NCI-H1436 (cell line): ENCODE data around the gene PLEKHA4.
A peak's percentile ranks its signal among the peaks of the same experiment; 100 is the strongest.

Experiments
- DNase-seq: peaks from one replicate; lab custom pipeline; 2025; lab: John Stamatoyannopoulos, UW

PLEKHA4 gene

GRCh38 chr19:48826606-48827020 is 41.8 kb downstream of the PLEKHA4 start:
- no peak for DNase-seq

GRCh38 chr19:48822514-48822913 is 45.9 kb downstream of the PLEKHA4 start:
- DNase-seq = no peak

GRCh38 chr19:48821633-48822032 is 46.8 kb downstream of the PLEKHA4 start:
- no peak for DNase-seq

GRCh38 chr19:48819366-48819816 is 49.0 kb downstream of the PLEKHA4 start:
- DNase-seq = no peak

GRCh38 chr19:48818234-48818820 is 50.1 kb downstream of the PLEKHA4 start:
- peak; percentile 84 for DNase-seq

- DNase-seq = no peak
Observed at GRCh38 chr19:48817585-48818124, 50.8 kb downstream of the PLEKHA4 start.

- DNase-seq = peak; percentile 58
Observed at GRCh38 chr19:48815870-48816501, 52.4 kb downstream of the PLEKHA4 start.

GRCh38 chr19:48814895-48815294 is 53.5 kb downstream of the PLEKHA4 start:
- DNase-seq = no peak

- no peak for DNase-seq
Observed at GRCh38 chr19:48813123-48813913, 55.1 kb downstream of the PLEKHA4 start.

GRCh38 chr19:48812094-48812929 is 56.1 kb downstream of the PLEKHA4 start:
- DNase-seq = peak; percentile 98

GRCh38 chr19:48810151-48810550 is 58.3 kb downstream of the PLEKHA4 start:
- no peak for DNase-seq

- DNase-seq = no peak
Observed at GRCh38 chr19:48807590-48808308, 60.7 kb downstream of the PLEKHA4 start.

GRCh38 chr19:48806818-48807589 is 61.4 kb downstream of the PLEKHA4 start:
- no peak for DNase-seq

- DNase-seq = peak; percentile 47
Observed at GRCh38 chr19:48806518-48806817, 61.9 kb downstream of the PLEKHA4 start.

- no peak for DNase-seq
Observed at GRCh38 chr19:48805452-48805851, 63.0 kb downstream of the PLEKHA4 start.

GRCh38 chr19:48804496-48804895 is 63.9 kb downstream of the PLEKHA4 start:
- no peak for DNase-seq

- no peak for DNase-seq
Observed at GRCh38 chr19:48802623-48803022, 65.8 kb downstream of the PLEKHA4 start.

- no peak for DNase-seq
Observed at GRCh38 chr19:48799358-48800300, 68.8 kb downstream of the PLEKHA4 start.

- DNase-seq = no peak
Observed at GRCh38 chr19:48798937-48799336, 69.5 kb downstream of the PLEKHA4 start.
